ENCODE data around the gene GATA6. TPM values are rescaled to one million over a fixed set of nuclear protein-coding genes. Genes with fewer than 3 reads are reported as not detected.

GATA6 gene
- total RNA-seq, 2 donors from 2014 or later, result 46.1 to 57.8 TPM

Other genes starting within 250 kb of the GATA6 start
- gene CTAGE1, start 248.3 kb downstream of the GATA6 start, total RNA-seq, result not detected

Measured in left colon (tissue), 2 donors.